K562 (cell line): ENCODE data around the gene MUSK. TPM values are rescaled to one million over a fixed set of nuclear protein-coding genes. Genes with fewer than 3 reads are reported as not detected.

ENCODE experiments used
- ATAC-seq: fragments of 200-7000 bp; cut with Tn5 transposase; 3 replicates; pipeline ENCODE4 v1.9.1; 2020; ENCODE audit warnings: moderate library complexity
- BruUV-seq: library from RNA; stranded (reverse); fragments of 400-500 nt; replicated peaks from 2 replicates; lab custom pipeline; 2021; lab: Mats Ljungman, UMichigan
- CTCF ChIA-PET: fragments of 300-600 bp; formaldehyde crosslinking; extraction: SDS; loops from one replicate; lab custom pipeline; 2021; ENCODE audit warnings: low intra/inter-chr PET ratio; lab: Yijun Ruan, JAX
- POLR2A ChIA-PET: fragments of 300-600, 350-650 bp; sonication (Branson Sonifier 250); formaldehyde crosslinking; extraction: SDS; loops from one replicate; lab custom pipeline; 2021; ENCODE audit warnings: antibody characterized with exemption, inconsistent platforms; lab: Yijun Ruan, JAX
- DNase-seq, 4 experiments: peaks; one replicate each; pipeline versions ENCODE4 v3.0.0 to v3.0.0-alpha.2; 2011 to 2018; ENCODE audit warnings: low spot score in 3 of 4, mixed read lengths in 3 of 4; ENCODE audit errors: extremely low read depth in 1 of 4
- FAIRE-seq: peaks from 2 replicates; lab custom pipeline; 2011; peaks lifted over from hg19 to GRCh38; lab: Jason Lieb, UNC
- H2AFZ ChIP-seq: 2 replicates; pipeline ENCODE4 v1.6.0; 2011; ENCODE audit warnings: low read depth, low read length, control low read depth, inconsistent platforms
- H3K27ac ChIP-seq: fragments of 200-600 bp; 3 replicates; pipeline ENCODE4 v1.8.0; 2011; ENCODE audit warnings: low read depth, mild to moderate bottlenecking, control low read depth, inconsistent platforms, low read length, moderate library complexity, mixed read lengths; ENCODE audit errors: extremely low read depth
- H3K27me3 ChIP-seq, 2 experiments: fragments of 300-600 bp in 1 of 2; 2 replicates in 1 of 2; 3 replicates in 1 of 2; pipeline versions ENCODE4 v1.6.0 to v1.8.0; 2011; ENCODE audit warnings: inconsistent platforms in 2 of 2, low read length in 2 of 2, mild to moderate bottlenecking in 1 of 2, mixed read lengths in 1 of 2, moderate library complexity in 1 of 2; ENCODE audit not compliant: control insufficient read depth in 2 of 2, insufficient read depth in 2 of 2
- H3K36me3 ChIP-seq: fragments of 300-600 bp; 3 replicates; pipeline ENCODE4 v1.8.0; 2011; ENCODE audit warnings: mild to moderate bottlenecking, low read length, inconsistent platforms; ENCODE audit not compliant: control insufficient read depth, insufficient read depth
- H3K4me1 ChIP-seq, 2 experiments: fragments of 200-600 bp in 1 of 2; replicated peaks in 1 of 2; 2 replicates in 1 of 2; 3 replicates in 1 of 2; pipeline versions ENCODE4 v1.5.1 to v1.8.0; 2011; ENCODE audit warnings: inconsistent platforms in 2 of 2, low read length in 2 of 2, mild to moderate bottlenecking in 1 of 2, mixed read lengths in 1 of 2, moderate library complexity in 1 of 2; ENCODE audit not compliant: control insufficient read depth in 2 of 2, insufficient read depth in 2 of 2
- H3K4me2 ChIP-seq: 2 replicates; pipeline ENCODE4 v1.6.1; 2011; ENCODE audit warnings: low read length, control low read depth, inconsistent platforms, mixed read lengths; ENCODE audit not compliant: insufficient read depth
- H3K4me3 ChIP-seq: fragments of 200-600 bp; sonication (generic), shearing (Covaris generic); 2 replicates; pipeline ENCODE4 v1.5.1; 2016; ENCODE audit warnings: control low read depth, inconsistent platforms
- H3K79me2 ChIP-seq: fragments of 200-600 bp; 3 replicates; pipeline ENCODE4 v1.8.0; 2011; ENCODE audit warnings: low read length, inconsistent platforms; ENCODE audit not compliant: control insufficient read depth, insufficient read depth
- H3K9ac ChIP-seq, 2 experiments: 2 replicates each; pipeline versions ENCODE4 v1.6.0 to v1.6.1; 2011; ENCODE audit warnings: low read depth in 2 of 2, low read length in 2 of 2, control low read depth in 1 of 2, inconsistent platforms in 1 of 2, mild to moderate bottlenecking in 1 of 2, mixed read lengths in 1 of 2; ENCODE audit not compliant: insufficient read depth in 1 of 2
- H3K9me1 ChIP-seq: one replicate; pipeline ENCODE4 v1.6.0; 2011; ENCODE audit warnings: inconsistent platforms, mild to moderate bottlenecking, low read length, moderate library complexity; ENCODE audit not compliant: control insufficient read depth, insufficient read depth
- H3K9me3 ChIP-seq: replicated peaks from 2 replicates; pipeline ENCODE4 v1.5.1; 2011; ENCODE audit warnings: low read depth, low read length, inconsistent platforms; ENCODE audit not compliant: control insufficient read depth, insufficient read depth
- H4K20me1 ChIP-seq: replicated peaks from 2 replicates; pipeline ENCODE4 v1.6.1; 2011; ENCODE audit warnings: low read length, inconsistent platforms, mixed read lengths; ENCODE audit not compliant: control insufficient read depth, insufficient read depth
- ATF7 ChIP-seq: fragments of 450-650 bp; IDR thresholded peaks from 2 replicates; pipeline ENCODE4 v1.7.1; 2014; ENCODE audit warnings: mild to moderate bottlenecking, moderate library complexity
- BRF2 ChIP-seq: IDR thresholded peaks from 3 replicates; pipeline ENCODE4 v1.6.1; 2011; ENCODE audit warnings: borderline replicate concordance, mild to moderate bottlenecking; ENCODE audit not compliant: insufficient read length, insufficient read depth
- ILK ChIP-seq: fragments of 450-650 bp; IDR thresholded peaks from 2 replicates; pipeline ENCODE4 v1.6.1; 2016; ENCODE audit warnings: missing genetic modification characterization, low read depth, mild to moderate bottlenecking, missing compliant biosample characterization, moderate library complexity, borderline replicate concordance
- MCM3 ChIP-seq: fragments of 450-650 bp; IDR thresholded peaks from 2 replicates; pipeline ENCODE4 v1.6.1; 2016
- MED1 ChIP-seq: sonication (generic); formaldehyde crosslinking; IDR thresholded peaks from 2 replicates; pipeline ENCODE4 v1.8.1; 2023; ENCODE audit warnings: missing genetic modification reagents, borderline replicate concordance
- MTA2 ChIP-seq: fragments of 450-650 bp; IDR thresholded peaks from 2 replicates; pipeline ENCODE4 v1.6.1; 2016; ENCODE audit warnings: low read depth
- NFIC ChIP-seq: fragments of 450-650 bp; IDR thresholded peaks from 2 replicates; pipeline ENCODE4 v1.6.1; 2017; ENCODE audit warnings: mild to moderate bottlenecking, inconsistent platforms
- NFIX ChIP-seq: fragments of 250-450 bp; sonication (Bioruptor Pico); IDR thresholded peaks from 2 replicates; pipeline ENCODE4 v1.4.0; 2020; ENCODE audit warnings: low read depth, mild to moderate bottlenecking, moderate library complexity
- POLR2A ChIP-seq: fragments of 450-650 bp; conservative IDR thresholded peaks from 2 replicates; pipeline ENCODE4 v1.6.1; 2016
- ZBTB49 ChIP-seq: sonication (generic); formaldehyde crosslinking; IDR thresholded peaks from 2 replicates; pipeline ENCODE4 v1.8.0; 2022; ENCODE audit warnings: missing genetic modification reagents, mild to moderate bottlenecking, borderline replicate concordance
- ZC3H4 ChIP-seq: sonication (generic); formaldehyde crosslinking; IDR thresholded peaks from 2 replicates; pipeline ENCODE4 v1.9.0; 2021; ENCODE audit warnings: missing genetic modification reagents, borderline replicate concordance
- ZNF311 ChIP-seq: fragments of 250-450 bp; sonication (Bioruptor Pico); IDR thresholded peaks from 2 replicates; pipeline ENCODE4 v1.4.0; 2020; ENCODE audit warnings: mild to moderate bottlenecking, moderate library complexity
- ZNF511 ChIP-seq: sonication (generic); formaldehyde crosslinking; IDR thresholded peaks from 2 replicates; pipeline ENCODE4 v1.8.0; 2022; ENCODE audit warnings: mild to moderate bottlenecking, missing genetic modification reagents
- WGBS: fragments of 100-300 bp; shearing (Covaris generic); methylation state at CpG from one replicate; pipeline ENCODE4 v1.1.6; 2016; ENCODE audit warnings: low coverage, mixed read lengths; ENCODE audit not compliant: insufficient coverage; ENCODE audit errors: missing lambda C conversion rate; 5-methylcytosine and 5-hydroxymethylcytosine counted together
- in situ Hi-C: fragments of 300-500 bp; cut with MboI; formaldehyde crosslinking; loops from 4 replicates; pipeline ENCODE4 v1.15.0; 2018; ENCODE audit warnings: inconsistent platforms, mixed read lengths
- intact Hi-C: fragments of 100-400 bp; cut with micrococcal nuclease; formaldehyde crosslinking; loops from 2 replicates; pipeline ENCODE4 v1.14.2; 2022
- polyA plus RNA-seq, 8 experiments: library from polyadenylated mRNA; depleted of rRNA in 4 of 8; stranded (reverse) in 5 of 8; unstranded in 3 of 8; fragments of >200 nt; fragmentation: Nextera tagmentation in 2 of 8; fragmentation: Illumina TruSeq in 1 of 8; extraction: Ambion mirVana in 2 of 8; extraction: Trizol in 1 of 8; gene quantifications; 2 replicates each; pipeline versions ENCODE4 v1.2.1 to v1.2.3, GENCODE V29; 2011 to 2014; ENCODE audit warnings: inconsistent platforms in 1 of 8, missing spikeins in 1 of 8
- total RNA-seq, 7 experiments: library from RNA; depleted of rRNA in 6 of 7; stranded (reverse); fragments of >200 nt in 6 of 7; fragmentation: Illumina TruSeq in 2 of 7; extraction: Trizol in 2 of 7; gene quantifications; 2 replicates each; pipeline versions ENCODE4 v1.2.1 to v1.2.3, GENCODE V29; 2011 to 2021; ENCODE audit warnings: low replicate concordance in 1 of 7

Gene MUSK
- total and polyA plus RNA-seq, 9 of the 15 experiments (the other 6 are each of a cell fraction or from before 2014, with no cell fraction given): not detected

- Histone ChIP-seq H3K4me2 (no peak overlapping the region), H3K36me3 (no peaks in the 10 kb centered on the region), H3K9ac (no peak overlapping the region)
- no peak for DNase-seq
- in situ Hi-C loops: no loop called here
- no peak for TF ChIP-seq POLR2A
- TF ChIP-seq ZNF511: no peak
- peak; percentile 63 for TF ChIP-seq NFIX (CRISPR knock-in tag)
- peak; percentile 74 for TF ChIP-seq NFIC
- TF ChIP-seq, all 486 proteins: peak for 2
- no peaks in the 10 kb centered on the region for H3K9me1 ChIP-seq
- no peak for ATAC-seq
- no peak overlapping the region for H3K4me3 ChIP-seq
- H4K20me1 ChIP-seq: no peaks in the 10 kb centered on the region
- 7% methylated on average over 1 of the region's 1 CpG for WGBS
- intact Hi-C loops: no loop called here
- H3K27me3 ChIP-seq: no peaks in the 10 kb centered on the region
- H3K79me2 ChIP-seq: no peaks in the 10 kb centered on the region
- H3K27ac ChIP-seq: no peak overlapping the region
- no peak for FAIRE-seq
- no peak overlapping the region for H2AFZ ChIP-seq
- ChIA-PET POLR2A (no interaction called here), CTCF (no interaction called here)
- no peaks in the 10 kb centered on the region for H3K4me1 ChIP-seq
- BruUV-seq: no TSS peak
- H3K9me3 ChIP-seq: no peaks in the 10 kb centered on the region
Observed at GRCh38 chr9:110810262-110810976, 141.8 kb downstream of the MUSK start.

- CTCF ChIA-PET: no interaction called here
- Histone ChIP-seq H3K4me2 (no peak overlapping the region), H3K9me3 (0 out of 2 replicates have a peak, but pooled peaks cover 1% of the 10 kb centered on the region), H2AFZ (no peak overlapping the region), H3K27ac (no peak overlapping the region), H3K36me3 (no peaks in the 10 kb centered on the region), H3K9ac (no peak overlapping the region), H4K20me1 (no peaks in the 10 kb centered on the region), H3K4me3 (no peak overlapping the region), H3K79me2 (no peaks in the 10 kb centered on the region), H3K27me3 (no peaks in the 10 kb centered on the region), H3K9me1 (no peaks in the 10 kb centered on the region), H3K4me1 (no peaks in the 10 kb centered on the region)
- ATAC-seq (no peak), FAIRE-seq (no peak), DNase-seq (no peak)
- no TSS peak for BruUV-seq
- 0% methylated on average over 3 of the region's 3 CpGs for WGBS
- intact Hi-C loops (no loop called here), in situ Hi-C loops (no loop called here)
- POLR2A ChIA-PET: no interaction called here
- TF ChIP-seq ZNF311 (CRISPR knock-in tag) (no peak), ZC3H4 (CRISPR knock-in tag) (no peak), ILK (tag) (no peak), MED1 (no peak), BRF2 (no peak), ZBTB49 (CRISPR knock-in tag) (no peak), ATF7 (no peak), MTA2 (no peak), MCM3 (no peak)
Observed at GRCh38 chr9:110812886-110813285, 144.3 kb downstream of the MUSK start.
